HG03469 (cell line): ENCODE results near the gene CLIP1.
"Not testable (repeated sequence)": the region's sequence is repeated elsewhere in the genome, so short reads cannot be mapped to it uniquely, and the experiment has no call there.

Experiments used
- ATAC-seq: cut with Tn5 transposase; IDR thresholded peaks from one replicate; pipeline ENCODE4 v1.9.1; 2021; ENCODE audit warnings: mild to moderate bottlenecking, moderate library complexity, moderate number of reproducible peaks; ENCODE audit not compliant: unreplicated experiment

The CLIP1 gene

DNA sequence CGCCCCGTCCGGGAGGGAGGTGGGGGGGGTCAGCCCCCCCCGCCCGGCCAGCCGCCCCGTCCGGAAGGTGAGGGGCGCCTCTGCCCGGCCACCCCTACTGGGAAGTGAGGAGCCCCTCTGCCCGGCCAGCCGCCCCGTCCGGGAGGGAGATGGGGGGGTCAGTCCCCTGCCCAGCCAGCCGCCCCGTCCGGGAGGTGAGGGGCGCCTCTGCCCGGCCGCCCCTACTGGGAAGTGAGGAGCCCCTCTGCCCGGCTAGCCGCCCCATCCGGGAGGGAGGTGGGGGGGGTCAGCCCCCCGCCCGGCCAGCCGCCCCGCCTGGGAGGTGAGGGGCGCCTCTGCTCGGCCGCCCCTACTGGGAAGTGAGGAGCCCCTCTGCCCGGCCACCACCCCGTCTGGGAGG lies 64.9 kb downstream of the CLIP1 start:
- not testable (repeated sequence) for ATAC-seq

DNA sequence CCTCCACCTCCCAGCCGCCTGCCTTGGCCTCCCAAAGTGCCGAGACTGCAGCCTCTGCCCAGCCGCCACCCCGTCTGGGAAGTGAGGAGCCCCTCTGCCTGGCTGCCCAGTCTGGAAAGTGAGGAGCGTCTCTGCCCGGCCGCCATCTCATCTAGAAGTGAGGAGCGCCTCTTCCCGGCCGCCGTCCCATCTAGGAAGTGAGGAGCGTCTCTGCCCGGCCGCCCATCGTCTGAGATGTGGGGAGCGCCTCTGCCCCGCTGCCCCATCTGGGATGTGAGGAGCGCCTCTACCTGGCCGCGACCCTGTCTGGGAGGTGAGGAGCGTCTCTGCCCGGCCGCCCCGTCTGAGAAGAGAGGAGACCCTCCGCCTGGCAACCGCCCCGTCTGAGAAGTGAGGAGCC lies 65.5 kb downstream of the CLIP1 start:
- ATAC-seq: not testable (repeated sequence)

- no peak for ATAC-seq
Measured at GRCh38 chr12:122356192-122356635, 66.3 kb downstream of the CLIP1 start.

DNA sequence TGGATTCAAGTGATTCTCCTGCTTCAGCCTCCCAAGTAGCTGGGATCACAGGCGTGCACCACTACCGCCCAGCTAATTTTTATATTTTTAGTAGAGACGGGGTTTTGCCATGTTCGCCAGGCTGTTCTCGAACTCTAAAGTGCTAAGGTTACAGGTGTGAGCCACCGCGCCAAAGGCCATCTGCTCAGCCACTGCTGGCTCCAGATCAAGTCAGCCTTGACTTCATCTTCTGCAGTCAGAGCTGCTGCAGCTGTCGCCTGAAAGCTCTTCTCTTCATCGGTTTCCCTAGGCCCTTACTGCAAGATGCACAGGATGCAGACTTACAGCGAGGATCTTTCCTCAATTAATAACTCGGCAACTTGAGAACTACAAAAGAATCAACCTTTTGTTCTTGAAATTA lies 66.8 kb downstream of the CLIP1 start:
- ATAC-seq: no peak

DNA sequence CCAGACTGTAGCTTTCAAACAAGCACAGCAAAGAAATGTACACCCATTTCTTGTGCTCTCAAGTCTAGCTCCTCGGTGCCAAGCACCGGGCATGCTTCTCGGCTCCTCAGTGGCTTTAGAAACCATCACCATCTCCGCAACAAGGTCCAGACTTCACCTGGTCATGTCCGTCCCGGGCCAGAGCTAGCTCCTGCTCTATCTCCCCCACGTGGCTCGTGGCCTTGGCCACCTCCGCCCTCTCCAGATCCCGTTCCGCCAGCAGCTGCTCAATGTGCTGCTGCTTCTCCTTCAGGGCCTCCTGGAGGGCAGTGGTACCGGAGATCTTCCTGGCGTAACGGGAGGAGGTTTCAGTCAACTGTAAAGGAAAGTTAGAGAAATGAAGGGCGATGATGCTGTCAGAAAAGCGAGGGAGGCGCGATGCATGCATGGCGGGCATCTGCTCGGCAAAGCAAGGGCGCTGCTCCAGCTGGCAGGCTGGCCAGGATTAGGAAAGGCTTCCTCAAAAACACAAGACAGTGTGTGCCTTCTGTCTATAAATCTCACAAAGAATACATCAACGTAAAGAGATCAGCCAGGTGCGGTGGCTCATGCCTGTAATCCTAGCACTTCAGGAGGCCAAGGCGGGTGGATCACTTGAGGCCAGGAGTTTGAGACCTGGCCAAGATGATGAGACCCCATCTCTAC lies 67.4 kb downstream of the CLIP1 start:
- no peak for ATAC-seq

DNA sequence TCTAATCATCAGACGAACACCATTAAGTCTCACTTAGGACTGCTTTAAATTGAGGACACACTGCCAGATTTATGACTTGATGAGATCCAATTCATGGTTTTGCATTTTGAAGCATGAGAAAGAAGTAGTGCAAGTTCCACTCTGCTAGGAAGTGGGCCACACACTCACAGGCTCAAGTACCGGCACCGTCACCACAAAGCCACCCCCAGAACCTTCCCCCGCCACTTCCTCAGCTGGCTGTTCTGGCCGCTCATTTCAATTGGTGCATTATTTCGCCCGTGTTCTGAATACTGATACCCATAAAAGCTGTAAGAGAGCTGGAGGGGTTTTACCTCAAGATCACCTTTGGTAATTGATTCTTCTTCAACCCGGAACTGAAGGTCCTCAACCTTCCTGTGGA lies 70.1 kb downstream of the CLIP1 start:
- ATAC-seq: no peak

- ATAC-seq: no peak
Measured at GRCh38 chr12:122350141-122350848, 72.2 kb downstream of the CLIP1 start.

- no peak for ATAC-seq
Measured at GRCh38 chr12:122349078-122349477, 73.4 kb downstream of the CLIP1 start.

DNA sequence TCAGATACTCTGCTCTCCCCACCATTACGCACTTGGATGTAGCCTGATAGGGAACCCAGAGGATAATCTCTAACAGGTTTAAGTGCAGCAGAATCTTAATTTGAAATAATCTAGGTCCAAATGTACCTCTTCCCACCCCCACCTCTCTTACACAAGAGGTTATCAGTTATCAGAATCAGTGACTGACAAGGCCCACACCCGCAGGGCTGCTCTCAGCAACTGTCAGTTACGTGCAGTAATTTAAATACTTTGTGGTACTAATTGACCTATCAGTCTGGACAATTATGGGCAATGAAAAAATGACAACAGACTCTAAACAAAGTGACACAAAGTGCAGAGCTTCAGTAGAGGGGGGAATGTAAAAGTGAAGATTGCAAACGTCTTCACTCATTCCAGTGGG lies 74.0 kb downstream of the CLIP1 start:
- no peak for ATAC-seq

DNA sequence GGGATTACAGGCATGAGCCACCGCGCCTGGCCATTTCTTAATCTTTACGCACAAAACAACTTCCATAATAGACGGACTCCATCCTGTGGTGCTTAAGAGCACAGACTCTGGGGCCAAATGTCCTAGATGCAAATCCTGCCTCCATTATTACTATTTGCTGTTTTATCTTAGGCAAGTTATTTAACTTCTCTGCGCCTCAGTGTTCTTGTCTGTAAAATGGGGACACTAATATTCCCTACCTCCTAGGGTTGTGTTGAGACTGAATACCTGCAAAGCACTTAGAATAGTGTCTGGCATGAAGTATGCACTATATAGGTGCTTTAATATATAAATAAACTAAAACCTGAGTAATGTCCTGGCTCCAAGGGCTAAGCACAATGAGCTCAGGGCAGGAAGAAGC lies 76.4 kb downstream of the CLIP1 start:
- no peak for ATAC-seq

- no peak for ATAC-seq
Measured at GRCh38 chr12:122345042-122345441, 77.4 kb downstream of the CLIP1 start.

GRCh38 chr12:122336015-122336946 lies 86.2 kb downstream of the CLIP1 start:
- no peak for ATAC-seq

DNA sequence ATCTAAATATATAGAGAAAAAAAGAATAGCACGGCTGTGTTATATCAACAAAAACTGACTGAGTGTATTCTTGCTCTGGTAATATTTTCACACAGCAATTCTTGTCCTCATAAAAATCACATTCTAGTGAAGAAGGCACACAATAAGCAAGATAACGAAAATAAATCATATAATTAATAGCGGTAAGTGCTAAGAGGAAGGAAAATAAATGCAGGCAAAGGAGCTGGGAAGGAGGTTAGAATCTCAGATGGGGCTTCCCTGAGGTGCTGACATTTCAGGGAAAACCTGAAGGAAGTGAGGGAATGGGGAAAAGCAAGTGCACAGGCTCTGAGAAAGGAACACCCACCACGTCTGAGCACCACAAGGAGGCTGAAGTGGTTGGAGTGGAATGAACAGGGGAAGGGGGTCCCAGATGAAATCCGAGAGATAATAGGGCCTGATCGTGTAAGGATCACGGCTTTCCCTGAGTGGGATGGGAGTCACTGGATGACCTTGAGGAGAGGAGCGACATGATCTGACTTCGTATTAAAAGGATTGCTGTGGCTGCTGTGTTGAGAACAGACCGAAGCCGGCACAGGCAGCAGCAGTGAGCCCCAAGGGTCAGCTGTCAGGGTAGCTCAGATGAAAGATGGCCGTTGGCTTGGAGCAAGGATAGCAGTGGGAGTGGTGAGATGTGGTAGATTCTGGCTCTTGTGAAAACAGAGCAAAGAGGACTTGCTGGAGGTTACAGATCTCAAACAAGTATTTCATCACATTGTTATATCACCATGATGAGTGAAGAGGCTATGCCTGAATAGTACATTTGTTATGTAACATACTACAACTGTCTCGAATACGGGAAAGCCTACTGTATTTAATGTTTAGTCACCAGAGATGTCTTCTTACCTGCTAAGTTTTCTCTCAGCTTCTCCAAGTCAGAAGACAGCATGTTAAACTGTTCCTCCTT lies 89.1 kb downstream of the CLIP1 start:
- no peak for ATAC-seq

DNA sequence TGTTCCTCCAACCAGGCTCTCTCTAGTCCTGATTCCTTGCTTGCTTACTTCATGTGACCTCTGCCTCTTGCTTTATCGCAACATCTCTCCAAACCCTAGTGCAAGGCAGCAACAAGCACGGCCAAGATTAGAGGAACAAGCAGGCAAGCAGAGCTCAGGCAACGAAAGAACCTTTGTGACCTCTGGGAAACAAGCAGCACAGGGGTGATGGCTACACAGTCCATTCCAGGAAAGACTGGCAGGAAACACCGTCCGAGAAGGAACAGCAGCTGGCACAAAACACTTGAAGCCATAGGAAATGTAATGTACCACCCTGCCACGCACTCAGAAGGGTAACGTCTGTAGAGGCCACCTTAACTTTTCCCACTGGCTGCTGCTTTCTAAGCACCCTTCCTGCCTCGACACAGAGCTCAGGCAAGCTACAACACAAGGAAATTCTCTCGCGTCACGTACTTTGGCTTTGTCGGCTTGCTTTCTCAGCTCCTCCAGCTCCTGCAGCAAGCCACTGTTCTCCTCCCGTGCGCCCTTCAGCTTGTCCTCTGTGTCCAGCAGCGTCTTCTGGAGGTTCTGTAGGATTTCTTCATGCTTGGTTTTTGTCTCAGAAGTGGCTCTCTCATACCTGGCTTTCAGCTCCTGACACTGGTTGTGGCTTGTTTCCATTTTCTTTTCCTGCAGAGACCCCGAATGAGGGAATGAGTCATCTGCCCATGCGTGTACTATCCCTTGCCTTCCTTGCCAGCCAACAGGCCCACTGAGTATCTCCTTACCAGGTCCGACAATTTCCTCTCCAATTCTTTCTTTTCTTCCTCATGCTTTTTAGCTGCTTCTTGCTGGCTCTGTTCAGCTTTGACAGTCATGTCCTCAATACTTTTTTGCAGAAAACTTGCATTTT lies 94.7 kb downstream of the CLIP1 start:
- no peak for ATAC-seq

- no peak for ATAC-seq
Measured at GRCh38 chr12:122327014-122327413, 95.5 kb downstream of the CLIP1 start.

GRCh38 chr12:122326586-122326985 lies 95.9 kb downstream of the CLIP1 start:
- no peak for ATAC-seq

GRCh38 chr12:122323311-122324019 lies 99.0 kb downstream of the CLIP1 start:
- no peak for ATAC-seq

GRCh38 chr12:122322501-122322900 lies 100.0 kb downstream of the CLIP1 start:
- ATAC-seq: no peak
